ENCODE results near the gene MYBBP1A. TPM values are rescaled to one million over a fixed set of nuclear protein-coding genes. Genes with fewer than 3 reads are reported as not detected.

Gene MYBBP1A
- 33.4 and 42.7 TPM in 2 replicates for total RNA-seq

GRCh38 chr17:4554997-4555799 lies at the start of gene MYBBP1A:
Gene MYBBP1A (minus strand): TSS chr17:4555384. CDS start chr17:4555324, 60 bp downstream.

GRCh38 chr17:4584101-4584916 lies 29.1 kb upstream of the MYBBP1A start, which contains the start of gene SMTNL2:
Gene SMTNL2 (plus strand): TSS chr17:4584529. CDS start chr17:4584606, 77 bp downstream.

GRCh38 chr17:4560421-4560820 lies 5.2 kb upstream of the MYBBP1A start, which contains the start of gene GGT6:
Gene GGT6 (minus strand): TSS chr17:4560577. CDS start chr17:4560521, 56 bp downstream.

GRCh38 chr17:4498461-4499397 lies 56.5 kb downstream of the MYBBP1A start, which contains the start of gene SPNS2:
Gene SPNS2 (plus strand): TSS chr17:4498881. CDS start chr17:4499048, 167 bp downstream.

Other genes with a start within 250 kb of the MYBBP1A start
- 18.9 and 37.3 TPM in 2 replicates for gene UBE2G1, start 188.7 kb downstream of the MYBBP1A start, total RNA-seq
- gene SPNS3, start 121.4 kb downstream of the MYBBP1A start, total RNA-seq: 0.49 and 1.1 TPM in 2 replicates
- 109 and 135 TPM in 2 replicates for gene SPNS2, start 56.5 kb downstream of the MYBBP1A start, total RNA-seq
- gene GGT6, start 5.2 kb upstream of the MYBBP1A start, total RNA-seq: under 0.01 TPM in 1 of 2 replicates, not detected in the other
- gene SMTNL2, start 29.1 kb upstream of the MYBBP1A start, total RNA-seq: not detected in 2 replicates
- not detected in 2 replicates for gene ALOX15, start 86.3 kb upstream of the MYBBP1A start, total RNA-seq
- gene PELP1, start 148.8 kb upstream of the MYBBP1A start, total RNA-seq: 8.4 and 37.8 TPM in 2 replicates
- 3.9 and 6.3 TPM in 2 replicates for gene ARRB2, start 155.2 kb upstream of the MYBBP1A start, total RNA-seq
- 9.2 and 9.8 TPM in 2 replicates for gene MED11, start 176.0 kb upstream of the MYBBP1A start, total RNA-seq
- 0.19 TPM in 1 of 2 replicates, not detected in the other for gene ZMYND15, start 184.4 kb upstream of the MYBBP1A start, total RNA-seq
- gene CXCL16, start 184.5 kb upstream of the MYBBP1A start, total RNA-seq: 1.3 and 2.6 TPM in 2 replicates
- not detected in 2 replicates for gene TM4SF5, start 216.5 kb upstream of the MYBBP1A start, total RNA-seq
- 0.13 TPM in 1 of 2 replicates, not detected in the other for gene VMO1, start 231.0 kb upstream of the MYBBP1A start, total RNA-seq
- not detected in 2 replicates for gene GLTPD2, start 233.6 kb upstream of the MYBBP1A start, total RNA-seq
- gene PSMB6, start 240.8 kb upstream of the MYBBP1A start, total RNA-seq: 139 and 176 TPM in 2 replicates